K562 (cell line): Measurements from ENCODE around the gene TFCP2L1. TPM values are rescaled to one million over a fixed set of nuclear protein-coding genes. Genes with fewer than 3 reads are reported as not detected.
A peak's percentile ranks its signal among the peaks of the same experiment; 100 is the strongest.

Experiments
- ATAC-seq: fragments of 200-7000 bp; cut with Tn5 transposase; 3 replicates; pipeline ENCODE4 v1.9.1; 2020; ENCODE audit warnings: moderate library complexity
- BruUV-seq: library from RNA; stranded (reverse); fragments of 400-500 nt; replicated peaks from 2 replicates; lab custom pipeline; 2021; lab: Mats Ljungman, UMichigan
- CTCF ChIA-PET: fragments of 300-600 bp; formaldehyde crosslinking; extraction: SDS; loops from one replicate; lab custom pipeline; 2021; ENCODE audit warnings: low intra/inter-chr PET ratio; lab: Yijun Ruan, JAX
- POLR2A ChIA-PET: fragments of 300-600, 350-650 bp; sonication (Branson Sonifier 250); formaldehyde crosslinking; extraction: SDS; loops from one replicate; lab custom pipeline; 2021; ENCODE audit warnings: antibody characterized with exemption, inconsistent platforms; lab: Yijun Ruan, JAX
- DNase-seq, 4 experiments: peaks; one replicate each; pipeline versions ENCODE4 v3.0.0 to v3.0.0-alpha.2; 2011 to 2018; ENCODE audit warnings: low spot score in 3 of 4, mixed read lengths in 3 of 4; ENCODE audit errors: extremely low read depth in 1 of 4
- FAIRE-seq: peaks from 2 replicates; lab custom pipeline; 2011; peaks lifted over from hg19 to GRCh38; lab: Jason Lieb, UNC
- H2AFZ ChIP-seq: 2 replicates; pipeline ENCODE4 v1.6.0; 2011; ENCODE audit warnings: low read depth, low read length, control low read depth, inconsistent platforms
- H3K27ac ChIP-seq: fragments of 200-600 bp; 3 replicates; pipeline ENCODE4 v1.8.0; 2011; ENCODE audit warnings: low read depth, mild to moderate bottlenecking, control low read depth, inconsistent platforms, low read length, moderate library complexity, mixed read lengths; ENCODE audit errors: extremely low read depth
- H3K27me3 ChIP-seq, 2 experiments: fragments of 300-600 bp in 1 of 2; 2 replicates in 1 of 2; 3 replicates in 1 of 2; pipeline versions ENCODE4 v1.6.0 to v1.8.0; 2011; ENCODE audit warnings: inconsistent platforms in 2 of 2, low read length in 2 of 2, mild to moderate bottlenecking in 1 of 2, mixed read lengths in 1 of 2, moderate library complexity in 1 of 2; ENCODE audit not compliant: control insufficient read depth in 2 of 2, insufficient read depth in 2 of 2
- H3K36me3 ChIP-seq: fragments of 300-600 bp; 3 replicates; pipeline ENCODE4 v1.8.0; 2011; ENCODE audit warnings: mild to moderate bottlenecking, low read length, inconsistent platforms; ENCODE audit not compliant: control insufficient read depth, insufficient read depth
- H3K4me1 ChIP-seq, 2 experiments: fragments of 200-600 bp in 1 of 2; replicated peaks in 1 of 2; 2 replicates in 1 of 2; 3 replicates in 1 of 2; pipeline versions ENCODE4 v1.5.1 to v1.8.0; 2011; ENCODE audit warnings: inconsistent platforms in 2 of 2, low read length in 2 of 2, mild to moderate bottlenecking in 1 of 2, mixed read lengths in 1 of 2, moderate library complexity in 1 of 2; ENCODE audit not compliant: control insufficient read depth in 2 of 2, insufficient read depth in 2 of 2
- H3K4me2 ChIP-seq: 2 replicates; pipeline ENCODE4 v1.6.1; 2011; ENCODE audit warnings: low read length, control low read depth, inconsistent platforms, mixed read lengths; ENCODE audit not compliant: insufficient read depth
- H3K4me3 ChIP-seq: fragments of 200-600 bp; sonication (generic), shearing (Covaris generic); 2 replicates; pipeline ENCODE4 v1.5.1; 2016; ENCODE audit warnings: control low read depth, inconsistent platforms
- H3K79me2 ChIP-seq: fragments of 200-600 bp; 3 replicates; pipeline ENCODE4 v1.8.0; 2011; ENCODE audit warnings: low read length, inconsistent platforms; ENCODE audit not compliant: control insufficient read depth, insufficient read depth
- H3K9ac ChIP-seq, 2 experiments: 2 replicates each; pipeline versions ENCODE4 v1.6.0 to v1.6.1; 2011; ENCODE audit warnings: low read depth in 2 of 2, low read length in 2 of 2, control low read depth in 1 of 2, inconsistent platforms in 1 of 2, mild to moderate bottlenecking in 1 of 2, mixed read lengths in 1 of 2; ENCODE audit not compliant: insufficient read depth in 1 of 2
- H3K9me1 ChIP-seq: one replicate; pipeline ENCODE4 v1.6.0; 2011; ENCODE audit warnings: inconsistent platforms, mild to moderate bottlenecking, low read length, moderate library complexity; ENCODE audit not compliant: control insufficient read depth, insufficient read depth
- H3K9me3 ChIP-seq: replicated peaks from 2 replicates; pipeline ENCODE4 v1.5.1; 2011; ENCODE audit warnings: low read depth, low read length, inconsistent platforms; ENCODE audit not compliant: control insufficient read depth, insufficient read depth
- H4K20me1 ChIP-seq: replicated peaks from 2 replicates; pipeline ENCODE4 v1.6.1; 2011; ENCODE audit warnings: low read length, inconsistent platforms, mixed read lengths; ENCODE audit not compliant: control insufficient read depth, insufficient read depth
- CHD4 ChIP-seq: fragments of 200-600 bp; sonication (generic); IDR thresholded peaks from 3 replicates; pipeline ENCODE4 v1.6.1; 2012; ENCODE audit warnings: low read depth, mild to moderate bottlenecking, mixed read lengths, low read length, inconsistent platforms; ENCODE audit not compliant: insufficient read depth, insufficient replicate concordance, poor library complexity, severe bottlenecking
- HMG20A ChIP-seq: fragments of 450-650 bp; formaldehyde crosslinking; conservative IDR thresholded peaks from 2 replicates; pipeline ENCODE4 v1.4.0; 2020; ENCODE audit warnings: mild to moderate bottlenecking, mixed read lengths
- MED1 ChIP-seq: sonication (generic); formaldehyde crosslinking; IDR thresholded peaks from 2 replicates; pipeline ENCODE4 v1.8.1; 2023; ENCODE audit warnings: missing genetic modification reagents, borderline replicate concordance
- NFATC3 ChIP-seq: fragments of 450-650 bp; IDR thresholded peaks from 2 replicates; pipeline ENCODE4 v1.6.1; 2017; ENCODE audit warnings: mild to moderate bottlenecking
- PURB ChIP-seq: sonication (generic); formaldehyde crosslinking; IDR thresholded peaks from 2 replicates; pipeline ENCODE4 v1.9.0; 2021; ENCODE audit warnings: low read depth, mild to moderate bottlenecking, missing genetic modification reagents
- SMAD1 ChIP-seq: fragments of 150-350 bp; IDR thresholded peaks from 2 replicates; pipeline ENCODE4 v1.6.1; 2014; ENCODE audit warnings: low read length, low read depth; ENCODE audit not compliant: partially characterized antibody
- SP1 ChIP-seq: sonication (generic); formaldehyde crosslinking; IDR thresholded peaks from 2 replicates; pipeline ENCODE4 v1.8.1; 2022; ENCODE audit warnings: mild to moderate bottlenecking, missing genetic modification reagents
- STAT5A ChIP-seq: IDR thresholded peaks from 2 replicates; pipeline ENCODE4 v1.6.1; 2012; ENCODE audit warnings: low read length, inconsistent platforms, borderline replicate concordance
- THRAP3 ChIP-seq: fragments of 450-650 bp; IDR thresholded peaks from 2 replicates; pipeline ENCODE4 v1.6.1; 2016; ENCODE audit warnings: mild to moderate bottlenecking, inconsistent platforms, borderline replicate concordance
- ZKSCAN1 ChIP-seq: fragments of 150-350 bp; IDR thresholded peaks from 2 replicates; pipeline ENCODE4 v1.6.1; 2016; ENCODE audit warnings: low read depth, low read length
- ZNF384 ChIP-seq: IDR thresholded peaks from 2 replicates; pipeline ENCODE4 v1.6.1; 2012; ENCODE audit warnings: low read depth, low read length, improper control_type of control experiment
- WGBS: fragments of 100-300 bp; shearing (Covaris generic); methylation state at CpG from one replicate; pipeline ENCODE4 v1.1.6; 2016; ENCODE audit warnings: low coverage, mixed read lengths; ENCODE audit not compliant: insufficient coverage; ENCODE audit errors: missing lambda C conversion rate; 5-methylcytosine and 5-hydroxymethylcytosine counted together
- in situ Hi-C: fragments of 300-500 bp; cut with MboI; formaldehyde crosslinking; loops from 4 replicates; pipeline ENCODE4 v1.15.0; 2018; ENCODE audit warnings: inconsistent platforms, mixed read lengths
- intact Hi-C: fragments of 100-400 bp; cut with micrococcal nuclease; formaldehyde crosslinking; loops from 2 replicates; pipeline ENCODE4 v1.14.2; 2022
- polyA plus RNA-seq, 8 experiments: library from polyadenylated mRNA; depleted of rRNA in 4 of 8; stranded (reverse) in 5 of 8; unstranded in 3 of 8; fragments of >200 nt; fragmentation: Nextera tagmentation in 2 of 8; fragmentation: Illumina TruSeq in 1 of 8; extraction: Ambion mirVana in 2 of 8; extraction: Trizol in 1 of 8; gene quantifications; 2 replicates each; pipeline versions ENCODE4 v1.2.1 to v1.2.3, GENCODE V29; 2011 to 2014; ENCODE audit warnings: inconsistent platforms in 1 of 8, missing spikeins in 1 of 8
- total RNA-seq, 7 experiments: library from RNA; depleted of rRNA in 6 of 7; stranded (reverse); fragments of >200 nt in 6 of 7; fragmentation: Illumina TruSeq in 2 of 7; extraction: Trizol in 2 of 7; gene quantifications; 2 replicates each; pipeline versions ENCODE4 v1.2.1 to v1.2.3, GENCODE V29; 2011 to 2021; ENCODE audit warnings: low replicate concordance in 1 of 7
- TF ChIP-seq, protein P1 (sequence below): fragments of 450-650 bp; formaldehyde crosslinking; conservative IDR thresholded peaks from 2 replicates; pipeline ENCODE4 v1.4.0; 2022; ENCODE audit warnings: mild to moderate bottlenecking, missing genetic modification characterization
- TF ChIP-seq, protein P2 (sequence below): IDR thresholded peaks from 2 replicates; pipeline ENCODE4 v1.6.1; 2014; ENCODE audit warnings: antibody characterized with exemption

TFCP2L1 gene
- total and polyA plus RNA-seq, 9 of the 15 experiments (the other 6 are each of a cell fraction or from before 2014, with no cell fraction given): 0.08 to 1.00 (median 0.42) TPM

DNA sequence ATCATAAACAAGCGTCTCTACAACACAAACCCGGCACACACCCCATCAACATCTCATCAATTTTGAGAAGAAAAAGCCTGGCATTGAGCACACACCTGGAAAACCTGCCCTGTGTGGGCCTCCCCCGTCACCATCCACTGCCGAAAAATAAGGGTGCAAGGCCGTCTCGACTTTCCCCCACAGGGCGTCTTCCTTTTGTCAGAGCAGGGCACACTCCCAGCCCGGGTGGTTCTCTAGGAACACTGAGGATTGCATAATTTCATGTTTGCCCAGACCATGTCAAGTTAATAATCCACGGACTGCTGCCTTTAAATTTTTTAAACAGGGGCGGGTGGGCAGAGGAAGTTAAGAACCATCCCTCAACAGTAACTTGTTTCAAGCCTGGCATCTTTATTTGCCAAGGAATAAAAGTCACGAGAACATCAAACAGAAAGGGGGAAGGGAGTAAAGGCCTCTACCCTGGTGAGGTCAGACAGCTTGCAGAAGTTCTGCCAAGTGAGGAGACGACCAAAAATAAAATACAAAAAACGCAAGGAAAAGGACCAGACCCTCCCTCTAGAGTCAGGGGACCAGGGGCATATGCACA is 2.1 kb downstream of the TFCP2L1 start:
- Histone ChIP-seq H2AFZ (peak overlapping the region; percentile 42; the same call in 1 of the 2 replicates), H3K27ac (no peak overlapping the region), H3K9me1 (no peaks in the 10 kb centered on the region), H3K27me3 (peaks cover 8 to 46% of the 10 kb centered on the region in 2 experiments; a peak in 3 of 5 replicates), H3K79me2 (no peaks in the 10 kb centered on the region), H3K4me2 (no peak overlapping the region), H3K9me3 (no peaks in the 10 kb centered on the region), H3K36me3 (no peaks in the 10 kb centered on the region), H3K4me1 (peaks cover 0 to 18% of the 10 kb centered on the region in 2 experiments; a peak in 3 of 5 replicates), H3K4me3 (no peak overlapping the region), H3K9ac (no peak overlapping the region), H4K20me1 (0 out of 2 replicates have a peak, but pooled peaks cover 3% of the 10 kb centered on the region)
- in situ Hi-C loops: no loop called here
- WGBS: 40% methylated on average over 12 of the region's 13 CpGs
- intact Hi-C loops: no loop called here
- no peak for ATAC-seq
- TF ChIP-seq, protein P1, sequence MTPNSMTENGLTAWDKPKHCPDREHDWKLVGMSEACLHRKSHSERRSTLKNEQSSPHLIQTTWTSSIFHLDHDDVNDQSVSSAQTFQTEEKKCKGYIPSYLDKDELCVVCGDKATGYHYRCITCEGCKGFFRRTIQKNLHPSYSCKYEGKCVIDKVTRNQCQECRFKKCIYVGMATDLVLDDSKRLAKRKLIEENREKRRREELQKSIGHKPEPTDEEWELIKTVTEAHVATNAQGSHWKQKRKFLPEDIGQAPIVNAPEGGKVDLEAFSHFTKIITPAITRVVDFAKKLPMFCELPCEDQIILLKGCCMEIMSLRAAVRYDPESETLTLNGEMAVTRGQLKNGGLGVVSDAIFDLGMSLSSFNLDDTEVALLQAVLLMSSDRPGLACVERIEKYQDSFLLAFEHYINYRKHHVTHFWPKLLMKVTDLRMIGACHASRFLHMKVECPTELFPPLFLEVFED: 0 out of 2 replicates have a peak, but pooled peaks have one; percentile 33
- TF ChIP-seq SP1: no peak
- TSS peak; percentile 73 for BruUV-seq
- no peak for DNase-seq
- FAIRE-seq: no peak
- CTCF ChIA-PET: no interaction called here
- POLR2A ChIA-PET: interaction anchor here (0.6 kb wide), 2 partner anchors 13 to 22 kb away, joined by 3 read pairs; no protein-coding TSS in a partner anchor

DNA sequence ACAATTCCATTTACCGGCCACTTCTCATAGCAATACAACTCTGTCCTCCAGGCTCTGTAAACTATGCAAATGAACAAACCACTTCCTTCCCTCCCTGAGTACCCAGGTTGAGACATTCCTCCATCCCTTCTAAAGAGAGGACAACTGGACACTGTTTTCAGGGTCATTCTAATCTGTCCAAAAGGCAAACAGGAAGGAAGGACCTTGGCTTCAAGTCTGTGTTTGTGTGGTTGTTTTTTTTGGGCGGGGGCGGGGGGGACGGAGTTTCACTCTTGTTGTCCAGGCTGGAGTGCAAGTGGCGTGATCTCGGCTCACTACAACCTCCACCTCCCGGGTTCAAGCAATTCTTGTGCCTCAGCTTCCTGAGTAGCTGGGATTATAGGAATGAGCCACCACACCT is 3.3 kb downstream of the TFCP2L1 start:
- Histone ChIP-seq H3K79me2 (no peaks in the 10 kb centered on the region), H3K9ac (no peak overlapping the region), H3K9me1 (no peaks in the 10 kb centered on the region), H3K4me3 (no peak overlapping the region), H3K4me2 (no peak overlapping the region), H3K27ac (no peak overlapping the region), H3K27me3 (peaks cover 8 to 45% of the 10 kb centered on the region in 2 experiments; a peak in 3 of 5 replicates), H4K20me1 (0 out of 2 replicates have a peak, but pooled peaks cover 3% of the 10 kb centered on the region), H3K4me1 (peaks cover 0 to 18% of the 10 kb centered on the region in 2 experiments; a peak in 3 of 5 replicates), H2AFZ (0 out of 2 replicates have a peak overlapping the region, but pooled peaks have one; percentile 55), H3K9me3 (no peaks in the 10 kb centered on the region), H3K36me3 (no peaks in the 10 kb centered on the region)
- in situ Hi-C loops: no loop called here
- no TSS peak for BruUV-seq
- CTCF ChIA-PET: no interaction called here
- ATAC-seq: no peak
- intact Hi-C loops: no loop called here
- no peak for DNase-seq
- WGBS: 40% methylated on average over 4 of the region's 7 CpGs
- FAIRE-seq: no peak
- POLR2A ChIA-PET: interaction anchor here (0.6 kb wide), 1 partner anchor 487 kb away, joined by 4 read pairs; no protein-coding TSS in a partner anchor
- TF ChIP-seq MED1 (CRISPR knock-in tag): no peak
- no peak for TF ChIP-seq CHD4
- no peak for TF ChIP-seq STAT5A
- no peak for TF ChIP-seq HMG20A (CRISPR knock-in tag)
- TF ChIP-seq ZNF384: no peak
- TF ChIP-seq NFATC3: no peak
- no peak for TF ChIP-seq ZKSCAN1
- TF ChIP-seq SMAD1: no peak
- no peak for TF ChIP-seq THRAP3
- TF ChIP-seq, protein P2, sequence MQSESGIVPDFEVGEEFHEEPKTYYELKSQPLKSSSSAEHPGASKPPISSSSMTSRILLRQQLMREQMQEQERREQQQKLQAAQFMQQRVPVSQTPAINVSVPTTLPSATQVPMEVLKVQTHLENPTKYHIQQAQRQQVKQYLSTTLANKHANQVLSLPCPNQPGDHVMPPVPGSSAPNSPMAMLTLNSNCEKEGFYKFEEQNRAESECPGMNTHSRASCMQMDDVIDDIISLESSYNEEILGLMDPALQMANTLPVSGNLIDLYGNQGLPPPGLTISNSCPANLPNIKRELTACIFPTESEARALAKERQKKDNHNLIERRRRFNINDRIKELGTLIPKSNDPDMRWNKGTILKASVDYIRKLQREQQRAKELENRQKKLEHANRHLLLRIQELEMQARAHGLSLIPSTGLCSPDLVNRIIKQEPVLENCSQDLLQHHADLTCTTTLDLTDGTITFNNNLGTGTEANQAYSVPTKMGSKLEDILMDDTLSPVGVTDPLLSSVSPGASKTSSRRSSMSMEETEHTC: no peak
- no peak for TF ChIP-seq PURB (CRISPR knock-in tag)
